OCI-LY7 (cell line): ENCODE measurements around the gene H1-8. TPM values are rescaled to one million over a fixed set of nuclear protein-coding genes. Genes with fewer than 3 reads are reported as not detected.

Experiments used
- BruUV-seq: library from RNA; stranded (reverse); fragments of 400-500 nt; replicated peaks from 2 replicates; lab custom pipeline; 2021; lab: Mats Ljungman, UMichigan
- CTCF ChIA-PET: fragments of 300-600 bp; sonication (Branson Sonifier 250); formaldehyde crosslinking; loops from one replicate; lab custom pipeline; 2022; ENCODE audit warnings: antibody characterized with exemption; ENCODE audit not compliant: unreplicated experiment; lab: Charles Lee
- POLR2A ChIA-PET: fragments of 300-600 bp; sonication (Branson Sonifier 250); formaldehyde crosslinking; loops from one replicate; lab custom pipeline; 2022; ENCODE audit warnings: antibody characterized with exemption; lab: Charles Lee
- DNase-seq: peaks from one replicate; pipeline ENCODE4 v3.0.0-alpha.2; 2015; ENCODE audit warnings: low spot score
- H2AFZ ChIP-seq: fragments of 200-600 bp; sonication (generic), shearing (Covaris generic); 2 replicates; pipeline ENCODE4 v1.6.1; 2014; ENCODE audit warnings: mild to moderate bottlenecking, antibody characterized with exemption, low read length, moderate library complexity
- H3K27ac ChIP-seq: fragments of 200-600 bp; sonication (generic); 2 replicates; pipeline ENCODE4 v1.5.1; 2014; ENCODE audit warnings: mixed run types, low read depth, mild to moderate bottlenecking, moderate library complexity, low read length, inconsistent platforms; ENCODE audit not compliant: poor library complexity, severe bottlenecking
- H3K36me3 ChIP-seq: fragments of 200-600 bp; sonication (generic); 2 replicates; pipeline ENCODE4 v1.6.1; 2014; ENCODE audit warnings: mild to moderate bottlenecking, antibody characterized with exemption, low read length, moderate library complexity, mixed read lengths; ENCODE audit not compliant: insufficient read depth
- H3K4me1 ChIP-seq: fragments of 200-600 bp; sonication (generic); 2 replicates; pipeline ENCODE4 v1.5.1; 2014; ENCODE audit warnings: mild to moderate bottlenecking, low read length; ENCODE audit not compliant: insufficient read depth, poor library complexity, severe bottlenecking
- H3K4me2 ChIP-seq: fragments of 200-600 bp; sonication (generic); 2 replicates; pipeline ENCODE4 v1.6.1; 2014; ENCODE audit warnings: mild to moderate bottlenecking, low read length
- H3K4me3 ChIP-seq: fragments of 200-600 bp; sonication (generic); 2 replicates; pipeline ENCODE4 v1.5.1; 2014; ENCODE audit warnings: mild to moderate bottlenecking, low read depth, low read length; ENCODE audit not compliant: poor library complexity, severe bottlenecking
- H3K79me2 ChIP-seq: fragments of 200-600 bp; sonication (generic); 2 replicates; pipeline ENCODE4 v1.6.1; 2016; ENCODE audit warnings: low read depth, mild to moderate bottlenecking, low read length, moderate library complexity, mixed read lengths; ENCODE audit not compliant: insufficient read depth
- H3K9me2 ChIP-seq: fragments of 200-600 bp; sonication (generic); 2 replicates; pipeline ENCODE4 v1.6.1; 2016; ENCODE audit warnings: mild to moderate bottlenecking, low read length, mixed read lengths; ENCODE audit not compliant: insufficient read depth
- H3K9me3 ChIP-seq: fragments of 200-600 bp; sonication (generic); 2 replicates; pipeline ENCODE4 v1.6.1; 2014; ENCODE audit warnings: mild to moderate bottlenecking, mixed run types, low read length, mixed read lengths
- H4K20me1 ChIP-seq: fragments of 200-600 bp; sonication (generic); 2 replicates; pipeline ENCODE4 v1.6.1; 2014; ENCODE audit warnings: mild to moderate bottlenecking, antibody characterized with exemption, low read length, moderate library complexity, mixed read lengths; ENCODE audit not compliant: insufficient read depth
- CTCF ChIP-seq: fragments of 200-600 bp; sonication (generic); conservative IDR thresholded peaks from 2 replicates; pipeline ENCODE4 v1.5.1; 2014; ENCODE audit warnings: mild to moderate bottlenecking, antibody characterized with exemption, low read length, moderate library complexity, mixed read lengths
- EZH2phosphoT487 ChIP-seq: fragments of 200-600 bp; sonication (generic); IDR thresholded peaks from 2 replicates; pipeline ENCODE4 v1.6.1; 2018; ENCODE audit warnings: low read depth, borderline replicate concordance, mild to moderate bottlenecking, mixed run types, antibody characterized with exemption, low read length, moderate library complexity, mixed read lengths
- intact Hi-C: fragments of 100-400 bp; cut with micrococcal nuclease; formaldehyde crosslinking; loops from one replicate; pipeline ENCODE4 v1.10.0; 2022; ENCODE audit not compliant: unreplicated experiment
- total RNA-seq, 2 experiments: library from RNA; depleted of rRNA in 1 of 2; stranded (reverse); fragments of >200 nt in 1 of 2; shearing (Covaris generic) in 1 of 2; gene quantifications; 2 replicates each; pipeline ENCODE4 v1.2.3, GENCODE V29; 2014 to 2022

H1-8 gene
- total RNA-seq, 2 experiments from 2014 or later, result not detected

GRCh38 chr3:129555616-129556357 is 12.8 kb downstream of the H1-8 start:
- no TSS peak for BruUV-seq
- no peak overlapping the region for H3K4me2 ChIP-seq
- CTCF ChIA-PET, result no interaction called here

GRCh38 chr3:129556358-129556695 is 13.4 kb downstream of the H1-8 start:
- no TSS peak for BruUV-seq
- peaks cover 53% of the 10 kb centered on the region for H3K4me1 ChIP-seq
- DNase-seq, result no peak
- no peak for TF ChIP-seq EZH2phosphoT487
- TF ChIP-seq CTCF, result no peak
- H4K20me1 ChIP-seq, result no peaks in the 10 kb centered on the region
- no peak overlapping the region for H3K4me3 ChIP-seq
- no peak overlapping the region for H3K27ac ChIP-seq
- no peaks in the 10 kb centered on the region for H3K9me3 ChIP-seq
- ChIA-PET CTCF (no interaction called here), POLR2A (no interaction called here)
- no peaks in the 10 kb centered on the region for H3K36me3 ChIP-seq
- intact Hi-C loops, result no loop called here
- H3K79me2 ChIP-seq, result no peaks in the 10 kb centered on the region
- no peak overlapping the region for H2AFZ ChIP-seq
- H3K4me2 ChIP-seq, result no peak overlapping the region
- no peaks in the 10 kb centered on the region for H3K9me2 ChIP-seq

More at GRCh38 chr3:129555616-129556357, 12.8 kb downstream of the H1-8 start:
- Histone ChIP-seq H3K9me3 (no peaks in the 10 kb centered on the region), H3K27ac (no peak overlapping the region), H3K4me3 (no peak overlapping the region), H4K20me1 (no peaks in the 10 kb centered on the region), H3K36me3 (no peaks in the 10 kb centered on the region), H2AFZ (no peak overlapping the region), H3K79me2 (no peaks in the 10 kb centered on the region), H3K4me1 (peaks cover 51% of the 10 kb centered on the region), H3K9me2 (no peaks in the 10 kb centered on the region)
- intact Hi-C loops, result no loop called here
- POLR2A ChIA-PET, result interaction anchor here (0.5 kb wide), 1 partner anchor 10 kb away, joined by 3 read pairs; no protein-coding TSS in a partner anchor
- no peak for TF ChIP-seq CTCF
- DNase-seq, result no peak

- intact Hi-C loops, result no loop called here
- DNase-seq, result no peak
- Histone ChIP-seq H3K9me2 (no peaks in the 10 kb centered on the region), H3K9me3 (no peaks in the 10 kb centered on the region), H3K27ac (no peak overlapping the region), H4K20me1 (no peaks in the 10 kb centered on the region), H3K79me2 (no peaks in the 10 kb centered on the region), H3K4me2 (no peak overlapping the region), H3K36me3 (no peaks in the 10 kb centered on the region), H3K4me1 (peaks cover 53% of the 10 kb centered on the region), H3K4me3 (no peak overlapping the region), H2AFZ (no peak overlapping the region)
- TF ChIP-seq EZH2phosphoT487, result no peak
- TF ChIP-seq CTCF, result no peak
- CTCF ChIA-PET, result no interaction called here
- no TSS peak for BruUV-seq
- POLR2A ChIA-PET, result no interaction called here
These were observed 14.0 kb downstream of the H1-8 start for GRCh38 chr3:129556890-129557547.
